DND-41 (cell line): Measurements from ENCODE around the gene DAW1.
A peak's percentile ranks its signal among the peaks of the same experiment; 100 is the strongest.

Source experiments
- EZH2 ChIP-seq: IDR thresholded peaks from 3 replicates; pipeline ENCODE4 v1.6.1; 2012; ENCODE audit warnings: borderline replicate concordance, low read depth, mild to moderate bottlenecking, moderate library complexity, low read length, inconsistent platforms; ENCODE audit not compliant: severe bottlenecking
- TF ChIP-seq, protein P1 (sequence below): IDR thresholded peaks from 2 replicates; pipeline ENCODE4 v1.5.1; 2012; ENCODE audit warnings: borderline replicate concordance, low read length, moderate library complexity, mild to moderate bottlenecking; ENCODE audit not compliant: poor library complexity, severe bottlenecking; ENCODE audit errors: extremely low read depth

DNA sequence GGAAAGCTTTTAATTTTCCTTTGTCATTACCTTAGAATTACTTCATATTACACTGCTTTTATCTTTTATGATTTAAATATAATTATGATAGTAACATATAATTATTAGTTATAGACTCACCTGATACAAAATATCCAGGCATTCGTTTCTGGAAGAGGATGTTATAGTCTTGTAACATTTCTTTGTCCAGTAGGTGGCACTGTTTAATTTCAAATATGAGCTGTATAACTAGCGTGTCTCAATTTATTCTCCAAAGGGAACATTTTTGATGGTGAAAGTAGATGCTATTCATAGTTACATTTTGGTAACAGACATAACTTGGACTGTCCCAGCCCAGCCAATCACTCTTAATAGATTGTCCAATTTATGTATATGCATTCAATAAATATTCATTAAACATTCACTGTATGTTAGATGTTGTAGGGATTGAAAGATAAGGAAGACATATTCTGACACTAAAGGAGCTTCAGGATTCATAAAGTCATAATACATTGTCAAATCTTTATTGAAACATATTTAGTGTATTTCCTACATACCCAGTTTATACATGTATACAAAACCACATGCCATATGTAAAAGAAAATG is 19.2 kb downstream of the DAW1 start:
- TF ChIP-seq EZH2: no peak
- TF ChIP-seq, protein P1, sequence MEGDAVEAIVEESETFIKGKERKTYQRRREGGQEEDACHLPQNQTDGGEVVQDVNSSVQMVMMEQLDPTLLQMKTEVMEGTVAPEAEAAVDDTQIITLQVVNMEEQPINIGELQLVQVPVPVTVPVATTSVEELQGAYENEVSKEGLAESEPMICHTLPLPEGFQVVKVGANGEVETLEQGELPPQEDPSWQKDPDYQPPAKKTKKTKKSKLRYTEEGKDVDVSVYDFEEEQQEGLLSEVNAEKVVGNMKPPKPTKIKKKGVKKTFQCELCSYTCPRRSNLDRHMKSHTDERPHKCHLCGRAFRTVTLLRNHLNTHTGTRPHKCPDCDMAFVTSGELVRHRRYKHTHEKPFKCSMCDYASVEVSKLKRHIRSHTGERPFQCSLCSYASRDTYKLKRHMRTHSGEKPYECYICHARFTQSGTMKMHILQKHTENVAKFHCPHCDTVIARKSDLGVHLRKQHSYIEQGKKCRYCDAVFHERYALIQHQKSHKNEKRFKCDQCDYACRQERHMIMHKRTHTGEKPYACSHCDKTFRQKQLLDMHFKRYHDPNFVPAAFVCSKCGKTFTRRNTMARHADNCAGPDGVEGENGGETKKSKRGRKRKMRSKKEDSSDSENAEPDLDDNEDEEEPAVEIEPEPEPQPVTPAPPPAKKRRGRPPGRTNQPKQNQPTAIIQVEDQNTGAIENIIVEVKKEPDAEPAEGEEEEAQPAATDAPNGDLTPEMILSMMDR: peak; percentile 68
